ENCODE measurements around the gene GGCX.

Gene GGCX

DNA sequence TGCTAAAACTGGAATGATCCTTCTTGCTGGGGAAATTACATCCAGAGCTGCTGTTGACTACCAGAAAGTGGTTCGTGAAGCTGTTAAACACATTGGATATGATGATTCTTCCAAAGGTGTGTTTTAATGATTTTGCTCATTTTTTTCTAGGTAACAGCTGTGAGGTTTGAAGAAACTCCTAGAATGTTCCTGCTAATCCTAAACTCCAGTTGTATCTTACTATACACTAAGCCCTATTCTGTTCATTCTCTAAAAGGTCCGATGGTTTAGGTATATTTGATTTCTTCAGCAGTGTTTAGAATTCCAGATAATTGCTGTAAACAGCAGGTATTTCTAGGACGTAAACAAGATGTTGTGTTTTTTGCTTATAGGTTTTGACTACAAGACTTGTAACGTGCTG, 20.0 kb downstream of the GGCX start:
- TF ChIP-seq, protein P1, sequence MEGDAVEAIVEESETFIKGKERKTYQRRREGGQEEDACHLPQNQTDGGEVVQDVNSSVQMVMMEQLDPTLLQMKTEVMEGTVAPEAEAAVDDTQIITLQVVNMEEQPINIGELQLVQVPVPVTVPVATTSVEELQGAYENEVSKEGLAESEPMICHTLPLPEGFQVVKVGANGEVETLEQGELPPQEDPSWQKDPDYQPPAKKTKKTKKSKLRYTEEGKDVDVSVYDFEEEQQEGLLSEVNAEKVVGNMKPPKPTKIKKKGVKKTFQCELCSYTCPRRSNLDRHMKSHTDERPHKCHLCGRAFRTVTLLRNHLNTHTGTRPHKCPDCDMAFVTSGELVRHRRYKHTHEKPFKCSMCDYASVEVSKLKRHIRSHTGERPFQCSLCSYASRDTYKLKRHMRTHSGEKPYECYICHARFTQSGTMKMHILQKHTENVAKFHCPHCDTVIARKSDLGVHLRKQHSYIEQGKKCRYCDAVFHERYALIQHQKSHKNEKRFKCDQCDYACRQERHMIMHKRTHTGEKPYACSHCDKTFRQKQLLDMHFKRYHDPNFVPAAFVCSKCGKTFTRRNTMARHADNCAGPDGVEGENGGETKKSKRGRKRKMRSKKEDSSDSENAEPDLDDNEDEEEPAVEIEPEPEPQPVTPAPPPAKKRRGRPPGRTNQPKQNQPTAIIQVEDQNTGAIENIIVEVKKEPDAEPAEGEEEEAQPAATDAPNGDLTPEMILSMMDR (IDR thresholded peaks at IDR 0.05; ENCODE audit: borderline replicate concordance, control extremely low read depth, extremely low read depth, insufficient read depth, missing control alignments) = no peak
- DNase-seq (ENCODE audit: low spot score) = no peak
- in situ Hi-C loops (cut with MboI; ENCODE audit: low sequenced_read_pairs, unreplicated experiment) = no loop called here

DNA sequence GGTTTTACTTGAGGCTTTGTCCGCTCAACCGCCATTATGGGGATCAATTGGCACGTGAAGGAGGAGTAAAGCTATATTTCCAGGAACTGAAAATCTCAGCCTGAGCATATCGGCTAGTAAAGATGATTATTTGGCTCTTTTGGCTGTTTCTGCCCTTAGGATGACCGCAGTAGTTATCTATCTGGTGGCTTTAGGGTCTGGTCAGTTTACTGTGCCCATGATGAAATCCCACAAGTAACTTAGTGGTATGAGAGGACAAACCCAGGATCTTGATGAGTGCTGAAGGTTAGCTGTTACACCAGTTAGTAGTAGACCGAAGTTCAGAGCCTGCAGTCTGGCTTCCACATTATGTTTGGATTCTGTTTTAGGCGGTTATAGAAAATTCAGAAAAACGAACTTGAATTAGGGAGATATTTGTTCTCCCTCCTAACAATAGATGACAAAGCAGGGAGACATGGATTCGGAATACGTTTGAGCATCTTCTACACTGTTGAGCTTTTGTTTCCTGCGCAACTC, 21.1 kb downstream of the GGCX start:
- TF ChIP-seq, protein P1 (IDR thresholded peaks at IDR 0.05; ENCODE audit: borderline replicate concordance, control extremely low read depth, extremely low read depth, insufficient read depth, missing control alignments) = no peak
- in situ Hi-C loops (cut with MboI; ENCODE audit: low sequenced_read_pairs, unreplicated experiment) = no loop called here
- DNase-seq (ENCODE audit: low spot score) = no peak

DNA sequence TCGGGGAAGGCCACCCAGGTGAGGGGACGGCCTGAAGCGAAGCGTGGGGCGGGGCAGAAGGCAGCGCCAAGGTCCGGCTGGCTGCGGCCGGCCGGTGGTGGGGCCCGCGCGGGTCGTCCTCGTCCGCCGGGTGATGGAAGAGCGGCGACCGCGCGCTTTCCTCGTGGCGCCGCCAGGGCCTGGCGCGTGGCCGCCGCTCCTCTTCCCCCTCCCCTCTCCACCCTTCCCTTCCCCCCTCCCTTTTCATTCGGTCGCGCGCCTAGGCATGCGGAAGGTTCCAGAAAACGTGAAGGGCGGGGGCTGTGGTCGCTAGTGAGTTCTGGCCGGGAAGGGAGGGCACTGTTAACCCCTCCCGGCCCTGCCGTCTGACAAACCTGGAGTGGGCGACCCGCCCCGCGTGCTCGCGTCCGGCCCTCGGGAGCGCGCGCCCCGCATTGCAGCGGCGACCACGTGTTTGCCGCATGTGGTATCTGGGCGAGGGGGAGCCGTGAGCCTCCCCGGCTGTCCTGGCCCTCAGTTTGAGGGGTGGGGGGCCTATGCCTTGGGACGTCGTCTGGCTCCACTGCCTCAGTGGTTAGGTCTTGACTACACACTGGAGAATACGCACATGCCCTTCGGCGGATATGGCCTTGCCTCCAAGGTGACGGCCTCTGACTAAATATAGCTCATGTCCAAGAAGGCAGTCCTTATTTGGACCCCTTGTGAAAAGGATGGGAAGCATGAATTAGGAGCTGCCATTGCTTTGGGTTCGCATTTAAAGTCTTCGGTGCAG, 21.7 kb downstream of the GGCX start:
- in situ Hi-C loops (cut with MboI; ENCODE audit: low sequenced_read_pairs, unreplicated experiment) = no loop called here
- TF ChIP-seq, protein P1 (IDR thresholded peaks at IDR 0.05; ENCODE audit: borderline replicate concordance, control extremely low read depth, extremely low read depth, insufficient read depth, missing control alignments) = no peak
- peak; percentile 79 for DNase-seq (ENCODE audit: low spot score)

DNA sequence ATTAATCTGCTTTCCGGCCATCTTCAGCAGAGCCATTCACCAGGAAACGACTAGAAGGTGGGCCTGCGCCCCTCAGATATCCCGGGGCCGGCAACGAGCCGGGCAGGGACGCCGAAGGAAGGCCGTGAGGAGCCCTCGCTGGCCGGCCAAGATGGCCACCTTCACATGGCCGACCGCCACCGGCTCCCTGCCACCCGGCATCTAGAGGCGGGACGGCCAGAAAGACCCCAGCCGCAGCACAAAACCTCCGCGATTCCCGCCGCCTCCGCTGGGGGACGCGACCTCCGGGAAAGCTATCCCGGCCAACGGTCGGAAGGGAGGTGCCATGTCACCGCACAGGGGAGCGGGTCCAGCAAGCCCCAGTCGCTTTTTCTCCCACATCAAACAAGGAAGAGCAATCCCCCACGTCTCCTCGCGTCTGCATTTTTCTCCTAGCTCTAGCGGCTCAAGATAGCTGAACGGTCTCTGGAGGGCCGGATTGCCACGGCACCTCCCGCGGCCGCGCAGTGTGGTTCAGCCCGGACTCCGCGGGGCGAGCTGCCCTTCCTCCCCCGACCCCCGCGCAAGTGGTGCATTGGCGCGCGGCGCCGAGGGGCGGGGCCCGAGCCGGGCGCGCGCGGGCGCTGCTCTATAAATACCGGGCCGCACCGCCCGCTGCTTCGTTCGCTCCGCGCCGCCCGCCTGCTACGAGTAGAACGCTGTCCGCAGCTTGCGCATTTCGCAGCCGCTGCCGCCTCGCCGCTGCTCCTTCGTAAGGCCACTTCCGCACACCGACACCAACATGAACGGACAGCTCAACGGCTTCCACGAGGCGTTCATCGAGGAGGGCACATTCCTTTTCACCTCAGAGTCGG, 22.6 kb downstream of the GGCX start, which contains the start of gene MAT2A:
MAT2A (plus strand) TSS at position 662 of the 854 bp plus-strand sequence; CDS start at position 782, 120 bp downstream.
- TF ChIP-seq, protein P1 (IDR thresholded peaks at IDR 0.05; ENCODE audit: borderline replicate concordance, control extremely low read depth, extremely low read depth, insufficient read depth, missing control alignments) = peak; percentile 74
- peak; percentile 95 for DNase-seq (ENCODE audit: low spot score)
- in situ Hi-C loops (cut with MboI; ENCODE audit: low sequenced_read_pairs, unreplicated experiment) = no loop called here

DNA sequence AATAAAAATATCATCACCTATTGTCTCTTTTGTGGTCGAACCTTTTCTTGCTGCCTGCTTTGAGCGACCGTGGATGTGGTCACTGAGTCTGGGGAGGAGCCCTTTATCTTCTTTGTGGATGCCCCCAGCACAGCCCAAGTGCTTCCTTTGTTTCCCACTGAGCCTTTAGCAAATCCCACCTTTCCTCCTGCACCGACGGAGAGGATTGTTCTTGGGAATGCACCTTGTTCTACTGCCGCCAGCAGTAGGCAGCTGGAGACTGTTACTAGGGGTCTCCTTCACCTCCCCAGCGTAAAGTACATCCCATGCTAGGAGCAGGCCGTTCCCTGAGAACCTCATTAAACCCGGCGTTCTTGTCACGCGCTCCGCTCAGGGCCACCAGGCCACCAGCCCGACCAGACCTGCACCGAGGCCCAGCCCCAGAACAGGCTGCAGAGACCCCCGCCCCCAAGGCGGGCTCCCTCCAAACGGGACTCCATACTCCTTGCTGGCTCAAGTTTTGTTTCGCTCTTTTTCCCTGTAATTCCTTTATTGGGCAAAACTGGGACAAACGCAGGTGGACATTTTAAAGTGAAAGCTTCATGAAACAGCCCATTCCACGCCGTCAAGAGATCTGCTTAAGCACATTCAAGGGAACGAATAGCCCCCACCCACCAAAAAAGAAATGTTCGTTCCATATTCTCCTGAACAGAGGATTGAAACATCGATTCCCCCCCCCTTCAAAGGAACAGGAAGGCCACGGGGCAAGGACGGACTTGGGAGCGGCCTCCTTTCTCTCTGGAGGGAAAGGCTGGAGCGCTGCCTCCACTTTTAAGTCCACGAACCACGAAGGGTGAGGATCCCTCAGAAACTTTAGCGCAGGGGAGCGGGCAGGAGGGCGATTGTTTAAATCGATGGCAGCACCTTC, 23.4 kb downstream of the GGCX start:
- in situ Hi-C loops (cut with MboI; ENCODE audit: low sequenced_read_pairs, unreplicated experiment) = no loop called here
- DNase-seq (ENCODE audit: low spot score) = peak; percentile 41
- TF ChIP-seq, protein P1 (IDR thresholded peaks at IDR 0.05; ENCODE audit: borderline replicate concordance, control extremely low read depth, extremely low read depth, insufficient read depth, missing control alignments) = no peak

Data from GM13976 (cell line).